ENCODE measurements around the gene CXCL11. TPM values are rescaled to one million over a fixed set of nuclear protein-coding genes. Genes with fewer than 3 reads are reported as not detected.

The CXCL11 gene
- total RNA-seq, result not detected

GRCh38 chr4:76035799-76036380 is at the start of gene CXCL11:
TSS of gene CXCL11 (minus strand) at chr4:76036070. CDS start at chr4:76035987, 83 bp downstream.

GRCh38 chr4:76074468-76074867 is 38.6 kb upstream of the CXCL11 start, which contains the start of gene ART3:
TSS of gene ART3 (plus strand) at chr4:76074709. CDS start at chr4:76075890, 1,181 bp downstream.

GRCh38 chr4:76023389-76023788 is 12.5 kb downstream of the CXCL11 start, which contains the start of gene CXCL10:
TSS of gene CXCL10 (minus strand) at chr4:76023497. CDS start at chr4:76023431, 66 bp downstream.

GRCh38 chr4:76007089-76007862 is 28.6 kb downstream of the CXCL11 start, which contains the start of gene CXCL9:
TSS of gene CXCL9 (minus strand) at chr4:76007509. CDS start at chr4:76007449, 60 bp downstream.

Other genes with a start within 250 kb of the CXCL11 start
- not detected for gene PPEF2, start 133.6 kb downstream of the CXCL11 start, total RNA-seq
- gene NAAA, start 95.1 kb downstream of the CXCL11 start, total RNA-seq, result 47.9 TPM
- 26.2 TPM for gene SDAD1, start 45.1 kb downstream of the CXCL11 start, total RNA-seq
- gene CXCL9, start 28.6 kb downstream of the CXCL11 start, total RNA-seq, result not detected
- gene CXCL10, start 12.6 kb downstream of the CXCL11 start, total RNA-seq, result 3.3 TPM
- 13.8 TPM for gene ART3, start 38.6 kb upstream of the CXCL11 start, total RNA-seq
- gene NUP54, start 112.3 kb upstream of the CXCL11 start, total RNA-seq, result 73.7 TPM
- 157 TPM for gene SCARB2, start 177.8 kb upstream of the CXCL11 start, total RNA-seq
- gene FAM47E, start 215.7 kb upstream of the CXCL11 start, total RNA-seq, result 11.1 TPM

Measured in metanephros (tissue), 1 donor.